HepG2 (cell line): Measurements from ENCODE around the gene TAMALIN.

Experiments
- BRF2 ChIP-seq: sonication (generic); formaldehyde crosslinking; IDR thresholded peaks from 2 replicates; pipeline ENCODE4 v1.8.1; 2022; ENCODE audit warnings: mild to moderate bottlenecking, missing genetic modification reagents
- CTCF ChIP-seq: sonication (generic); formaldehyde crosslinking; IDR thresholded peaks from 2 replicates; pipeline ENCODE4 v1.5.0; 2020; ENCODE audit warnings: mild to moderate bottlenecking, missing genetic modification reagents, moderate library complexity
- ESRRA ChIP-seq: sonication (generic); formaldehyde crosslinking; IDR thresholded peaks from 2 replicates; pipeline ENCODE4 v1.5.1; 2020; ENCODE audit warnings: mild to moderate bottlenecking, low read depth, missing genetic modification reagents
- NKX3-1 ChIP-seq: sonication (generic); formaldehyde crosslinking; IDR thresholded peaks from 2 replicates; pipeline ENCODE4 v1.5.0; 2020; ENCODE audit warnings: missing genetic modification reagents
- POLR2A ChIP-seq, 2 experiments: IDR thresholded peaks; 2 replicates each; pipeline ENCODE4 v1.6.1; 2011; ENCODE audit warnings: low read depth in 2 of 2, low read length in 2 of 2, mild to moderate bottlenecking in 1 of 2, moderate library complexity in 1 of 2; ENCODE audit not compliant: insufficient read depth in 1 of 2
- SOX6 ChIP-seq, 2 experiments: fragments of 450-650 bp in 1 of 2; sonication (generic) in 1 of 2; formaldehyde crosslinking in 1 of 2; IDR thresholded peaks; 2 replicates each; pipeline versions ENCODE4 v1.4.0 to v1.6.1; 2017 to 2020; ENCODE audit warnings: antibody characterized with exemption in 1 of 2, mild to moderate bottlenecking in 1 of 2, missing genetic modification reagents in 1 of 2
- ZNF121 ChIP-seq: sonication (generic); formaldehyde crosslinking; IDR thresholded peaks from 2 replicates; pipeline ENCODE4 v1.5.0; 2020; ENCODE audit warnings: mild to moderate bottlenecking, missing genetic modification reagents
- ZNF644 ChIP-seq: IDR thresholded peaks from 2 replicates; pipeline ENCODE4 v1.6.1; 2016; ENCODE audit warnings: low read depth
- TF ChIP-seq, protein P1 (sequence below), 2 experiments: sonication (generic) in 1 of 2; formaldehyde crosslinking in 1 of 2; IDR thresholded peaks; 2 replicates each; pipeline versions ENCODE4 v1.6.1 to v1.9.0; 2014 to 2022; ENCODE audit warnings: antibody characterized with exemption in 1 of 2, borderline replicate concordance in 1 of 2, inconsistent platforms in 1 of 2, low read depth in 1 of 2, missing genetic modification reagents in 1 of 2

DNA sequence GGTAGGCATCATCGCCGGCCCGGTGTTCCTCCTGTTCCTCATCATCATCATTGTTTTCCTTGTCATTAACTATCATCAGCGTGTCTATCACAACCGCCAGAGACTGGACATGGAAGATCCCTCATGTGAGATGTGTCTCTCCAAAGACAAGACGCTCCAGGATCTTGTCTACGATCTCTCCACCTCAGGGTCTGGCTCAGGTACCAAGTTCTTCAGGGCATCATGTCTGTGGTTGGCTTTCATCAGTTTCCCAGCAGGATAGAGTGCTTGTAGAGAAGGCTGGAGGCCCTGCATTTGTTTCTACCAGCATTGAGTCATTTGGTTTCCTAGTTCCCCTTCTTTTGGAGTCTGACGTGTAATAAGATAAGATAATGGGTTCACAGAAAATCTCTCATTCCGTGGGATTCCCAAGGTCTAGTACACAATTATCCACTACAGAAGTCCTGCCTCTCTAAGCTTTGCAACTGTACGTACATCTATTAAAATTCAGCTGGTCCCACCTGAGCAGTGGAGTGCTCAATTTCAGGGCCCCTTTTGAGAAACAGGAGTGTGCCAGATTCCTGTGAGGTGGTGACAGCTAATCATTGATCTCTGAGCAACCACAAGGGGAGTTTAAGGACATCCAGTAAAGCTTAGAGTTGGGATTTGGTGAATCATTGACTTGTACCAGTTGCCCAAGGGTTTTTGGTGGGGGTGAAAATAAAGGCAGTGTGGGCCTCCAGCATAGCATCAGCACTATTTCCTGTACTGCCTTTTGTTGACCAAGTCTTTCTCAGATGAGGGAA is 30.2 kb upstream of the TAMALIN start:
- no peak for TF ChIP-seq BRF2 (CRISPR knock-in tag)
- no peak for TF ChIP-seq SOX6 (IDR thresholded peaks at IDR 0.05)
- TF ChIP-seq SOX6 (CRISPR knock-in tag; IDR thresholded peaks at IDR 0.05), result peak; percentile 63
- TF ChIP-seq POLR2A (IDR thresholded peaks at IDR 0.05; ENCODE audit: insufficient read depth in 1 of 2, low read depth in 2 of 2, low read length in 2 of 2), result no peak
- TF ChIP-seq ESRRA (CRISPR knock-in tag), result no peak; the same call in 1 of the 2 replicates
- peak; percentile 58; the same call in 1 of the 2 replicates for TF ChIP-seq ZNF644 (CRISPR knock-in tag)
- TF ChIP-seq CTCF (CRISPR knock-in tag), result 0 out of 2 replicates have a peak, but pooled peaks have one; percentile 24
- no peak for TF ChIP-seq ZNF121
- TF ChIP-seq, protein P1, sequence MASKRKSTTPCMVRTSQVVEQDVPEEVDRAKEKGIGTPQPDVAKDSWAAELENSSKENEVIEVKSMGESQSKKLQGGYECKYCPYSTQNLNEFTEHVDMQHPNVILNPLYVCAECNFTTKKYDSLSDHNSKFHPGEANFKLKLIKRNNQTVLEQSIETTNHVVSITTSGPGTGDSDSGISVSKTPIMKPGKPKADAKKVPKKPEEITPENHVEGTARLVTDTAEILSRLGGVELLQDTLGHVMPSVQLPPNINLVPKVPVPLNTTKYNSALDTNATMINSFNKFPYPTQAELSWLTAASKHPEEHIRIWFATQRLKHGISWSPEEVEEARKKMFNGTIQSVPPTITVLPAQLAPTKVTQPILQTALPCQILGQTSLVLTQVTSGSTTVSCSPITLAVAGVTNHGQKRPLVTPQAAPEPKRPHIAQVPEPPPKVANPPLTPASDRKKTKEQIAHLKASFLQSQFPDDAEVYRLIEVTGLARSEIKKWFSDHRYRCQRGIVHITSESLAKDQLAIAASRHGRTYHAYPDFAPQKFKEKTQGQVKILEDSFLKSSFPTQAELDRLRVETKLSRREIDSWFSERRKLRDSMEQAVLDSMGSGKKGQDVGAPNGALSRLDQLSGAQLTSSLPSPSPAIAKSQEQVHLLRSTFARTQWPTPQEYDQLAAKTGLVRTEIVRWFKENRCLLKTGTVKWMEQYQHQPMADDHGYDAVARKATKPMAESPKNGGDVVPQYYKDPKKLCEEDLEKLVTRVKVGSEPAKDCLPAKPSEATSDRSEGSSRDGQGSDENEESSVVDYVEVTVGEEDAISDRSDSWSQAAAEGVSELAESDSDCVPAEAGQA (IDR thresholded peaks at IDR 0.05; ENCODE audit: low read depth), result no peak
- TF ChIP-seq, protein P1 (CRISPR knock-in tag; IDR thresholded peaks at IDR 0.05; ENCODE audit: borderline replicate concordance), result no peak
- TF ChIP-seq NKX3-1, result no peak
